HG03060 (cell line): ENCODE measurements around the gene CDK5RAP2.

Source experiments
- ATAC-seq: cut with Tn5 transposase; IDR thresholded peaks from one replicate; pipeline ENCODE4 v1.9.1; 2021; ENCODE audit warnings: low read depth, moderate number of reproducible peaks; ENCODE audit not compliant: unreplicated experiment

The CDK5RAP2 gene

GRCh38 chr9:120411862-120412424 lies 168.0 kb downstream of the CDK5RAP2 start:
- no peak for ATAC-seq

- no peak for ATAC-seq
Observed at GRCh38 chr9:120410925-120411501, 169.0 kb downstream of the CDK5RAP2 start.

GRCh38 chr9:120408680-120409258 lies 171.2 kb downstream of the CDK5RAP2 start:
- ATAC-seq = no peak

GRCh38 chr9:120405860-120406259 lies 174.1 kb downstream of the CDK5RAP2 start:
- ATAC-seq = no peak

- no peak for ATAC-seq
Observed at GRCh38 chr9:120405134-120405533, 174.8 kb downstream of the CDK5RAP2 start.

- no peak for ATAC-seq
Observed at GRCh38 chr9:120403543-120403856, 176.5 kb downstream of the CDK5RAP2 start.

- no peak for ATAC-seq
Observed at GRCh38 chr9:120402741-120403542, 177.0 kb downstream of the CDK5RAP2 start.

GRCh38 chr9:120399940-120400339 lies 180.0 kb downstream of the CDK5RAP2 start:
- ATAC-seq = no peak

GRCh38 chr9:120398286-120398685 lies 181.7 kb downstream of the CDK5RAP2 start:
- ATAC-seq = no peak

- no peak for ATAC-seq
Observed at GRCh38 chr9:120397453-120397852, 182.5 kb downstream of the CDK5RAP2 start.

GRCh38 chr9:120396931-120397330 lies 183.0 kb downstream of the CDK5RAP2 start:
- no peak for ATAC-seq

- ATAC-seq = no peak
Observed at GRCh38 chr9:120396418-120396817, 183.5 kb downstream of the CDK5RAP2 start.

- ATAC-seq = no peak
Observed at GRCh38 chr9:120395376-120395775, 184.6 kb downstream of the CDK5RAP2 start.

- no peak for ATAC-seq
Observed at GRCh38 chr9:120394058-120394669, 185.8 kb downstream of the CDK5RAP2 start.

GRCh38 chr9:120393386-120394057 lies 186.4 kb downstream of the CDK5RAP2 start:
- no peak for ATAC-seq

- ATAC-seq = no peak
Observed at GRCh38 chr9:120392711-120393110, 187.3 kb downstream of the CDK5RAP2 start.

GRCh38 chr9:120392245-120392644 lies 187.7 kb downstream of the CDK5RAP2 start:
- no peak for ATAC-seq

- no peak for ATAC-seq
Observed at GRCh38 chr9:120391691-120392090, 188.3 kb downstream of the CDK5RAP2 start.

- ATAC-seq = no peak
Observed at GRCh38 chr9:120390637-120391190, 189.3 kb downstream of the CDK5RAP2 start.

- no peak for ATAC-seq
Observed at GRCh38 chr9:120389867-120390266, 190.1 kb downstream of the CDK5RAP2 start.
